CD4-positive, alpha-beta T cell treated with Interleukin-2 at 100 ng/mL for 4 hours (primary cell): ENCODE data around the gene MED23.
A peak's percentile ranks its signal among the peaks of the same experiment; 100 is the strongest.

Source experiments
- DNase-seq: peaks from one replicate; pipeline ENCODE4 v3.0.0-alpha.2; 2020; ENCODE audit warnings: low spot score

The MED23 gene

GRCh38 chr6:131641554-131641953 is 13.5 kb upstream of the MED23 start:
- no peak for DNase-seq

- no peak for DNase-seq
Observed at GRCh38 chr6:131640576-131640975, 12.5 kb upstream of the MED23 start.

GRCh38 chr6:131640100-131640499 is 12.1 kb upstream of the MED23 start:
- DNase-seq, result no peak

- DNase-seq, result no peak
Observed at GRCh38 chr6:131638013-131638412, 10.0 kb upstream of the MED23 start.

- no peak for DNase-seq
Observed at GRCh38 chr6:131636880-131637792, 9.1 kb upstream of the MED23 start, which contains the start of gene ENPP3. ENPP3 (plus strand) TSS chr6:131637302; CDS start chr6:131637385, 83 bp downstream.

GRCh38 chr6:131635384-131636340 is 7.6 kb upstream of the MED23 start:
- no peak for DNase-seq

GRCh38 chr6:131631625-131632289 is 3.7 kb upstream of the MED23 start:
- no peak for DNase-seq

GRCh38 chr6:131629651-131630050 is 1.6 kb upstream of the MED23 start:
- no peak for DNase-seq

- peak; percentile 5 for DNase-seq
Observed at GRCh38 chr6:131628726-131629125, 684 bp upstream of the MED23 start.

- DNase-seq, result no peak
Observed at GRCh38 chr6:131615275-131615674, 12.8 kb downstream of the MED23 start.

GRCh38 chr6:131613296-131613925 is 14.6 kb downstream of the MED23 start:
- DNase-seq, result no peak

GRCh38 chr6:131602781-131603312 is 25.2 kb downstream of the MED23 start:
- DNase-seq, result no peak

- no peak for DNase-seq
Observed at GRCh38 chr6:131600716-131601115, 27.3 kb downstream of the MED23 start.

GRCh38 chr6:131597446-131597845 is 30.6 kb downstream of the MED23 start:
- no peak for DNase-seq

GRCh38 chr6:131594074-131594473 is 34.0 kb downstream of the MED23 start:
- DNase-seq, result no peak

- no peak for DNase-seq
Observed at GRCh38 chr6:131592935-131593334, 35.1 kb downstream of the MED23 start.

GRCh38 chr6:131588643-131589042 is 39.4 kb downstream of the MED23 start:
- DNase-seq, result no peak

- DNase-seq, result no peak
Observed at GRCh38 chr6:131587909-131588308, 40.1 kb downstream of the MED23 start.

- DNase-seq, result no peak
Observed at GRCh38 chr6:131586543-131586942, 41.5 kb downstream of the MED23 start.

- no peak for DNase-seq
Observed at GRCh38 chr6:131581523-131581922, 46.5 kb downstream of the MED23 start.

GRCh38 chr6:131575834-131576478 is 52.1 kb downstream of the MED23 start:
- no peak for DNase-seq
